SIG-M5 (cell line): Measurements from ENCODE around the gene KLHL13.
"Not testable (repeated sequence)": the region's sequence is repeated elsewhere in the genome, so short reads cannot be mapped to it uniquely, and the experiment has no call there.

ENCODE experiments used
- DNase-seq: peaks from one replicate; lab custom pipeline; 2025; lab: John Stamatoyannopoulos, UW

The KLHL13 gene

DNA sequence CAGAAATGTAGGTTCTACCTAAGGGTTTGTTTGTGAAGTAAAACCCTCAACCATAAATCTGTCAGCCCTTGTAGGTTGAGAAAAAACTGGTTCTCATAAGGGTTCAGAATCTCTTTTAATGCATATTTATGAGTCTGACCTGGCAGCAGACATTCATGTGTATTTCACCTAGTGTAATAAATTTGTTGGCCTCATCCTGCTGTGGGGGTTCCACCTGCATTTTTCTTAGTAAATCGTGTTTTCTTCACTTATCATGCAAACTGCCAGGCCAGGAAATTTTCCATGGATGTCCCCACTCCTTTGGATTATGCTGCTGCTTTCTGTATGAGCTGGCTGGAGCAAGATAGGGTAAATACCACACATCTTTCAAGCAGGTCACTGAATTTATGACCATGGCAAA, 42.4 kb downstream of the KLHL13 start:
- no peak for DNase-seq

- DNase-seq = no peak
Measured at GRCh38 chrX:118066867-118067515, 49.6 kb downstream of the KLHL13 start.

DNA sequence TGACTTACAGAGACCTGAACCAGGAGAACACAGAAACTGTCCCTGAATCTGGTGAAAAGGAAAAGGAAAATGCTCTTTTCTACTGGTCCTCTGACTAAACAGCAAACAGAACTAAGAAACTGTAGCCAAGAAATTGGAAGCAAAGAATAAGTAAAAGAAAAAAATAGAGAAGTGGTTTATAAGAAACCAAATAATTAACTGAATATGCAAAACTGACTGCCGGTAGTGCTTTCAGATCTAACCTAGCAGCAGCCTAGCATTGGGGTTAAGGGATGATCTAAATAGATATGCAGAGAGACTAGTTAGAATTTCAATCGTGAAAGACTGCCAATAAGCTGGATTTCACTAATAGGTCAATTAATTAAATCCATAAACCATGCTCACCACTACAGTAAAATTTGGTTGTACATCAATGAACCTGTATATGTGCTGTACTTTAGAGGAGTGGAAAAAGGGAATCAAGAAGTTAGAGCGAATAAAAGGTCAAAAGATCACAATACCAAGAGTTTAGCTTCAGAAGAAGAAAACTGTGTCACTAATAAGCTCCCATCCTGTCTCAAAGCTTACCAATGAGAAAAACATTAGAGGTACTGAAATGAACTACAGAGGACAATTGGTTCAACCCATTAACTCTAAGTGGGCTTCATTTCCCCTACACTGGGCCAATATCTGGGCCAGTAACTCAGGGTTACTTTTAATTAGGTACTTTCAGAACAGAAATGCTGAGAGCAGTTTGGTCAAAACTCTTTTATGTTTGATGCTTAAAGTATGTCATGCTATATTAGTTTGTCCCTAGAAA, 53.6 kb downstream of the KLHL13 start:
- DNase-seq = no peak

DNA sequence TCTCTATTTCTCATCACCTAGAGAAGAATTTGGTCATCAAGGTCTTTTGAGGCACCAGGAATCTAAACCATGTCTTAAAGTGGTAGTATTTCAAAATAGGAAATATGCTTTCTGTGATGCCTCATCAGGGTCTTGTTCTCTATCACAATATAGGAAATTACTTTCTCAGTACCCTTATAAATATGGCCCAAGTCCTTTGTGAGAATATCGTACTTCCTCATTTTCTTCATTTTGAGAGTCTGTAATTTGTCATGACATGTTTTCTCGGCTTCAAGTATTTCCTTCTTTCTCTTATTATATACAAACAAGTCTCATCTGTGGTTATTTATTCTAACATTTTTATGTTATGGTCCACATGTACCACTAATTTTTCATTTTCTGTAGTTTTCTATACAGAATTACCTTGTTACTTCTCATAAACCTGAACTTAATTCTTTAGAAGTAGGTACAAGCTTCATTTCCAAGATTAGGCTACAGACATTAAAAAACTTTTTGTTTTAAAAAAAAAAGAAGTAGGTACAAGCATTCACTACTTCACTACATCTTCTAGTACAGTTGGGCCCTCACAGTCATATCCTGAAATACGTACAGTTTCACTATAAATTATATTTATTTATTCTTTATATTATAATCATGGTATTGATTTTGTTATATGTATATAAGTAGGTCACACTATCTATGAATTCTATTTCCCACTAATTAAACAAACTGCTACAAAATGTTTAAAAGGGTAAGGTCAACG, 54.4 kb downstream of the KLHL13 start:
- DNase-seq = no peak

- no peak for DNase-seq
Measured at GRCh38 chrX:118058924-118059323, 57.7 kb downstream of the KLHL13 start.

- no peak for DNase-seq
Measured at GRCh38 chrX:118056870-118057269, 59.7 kb downstream of the KLHL13 start.

DNA sequence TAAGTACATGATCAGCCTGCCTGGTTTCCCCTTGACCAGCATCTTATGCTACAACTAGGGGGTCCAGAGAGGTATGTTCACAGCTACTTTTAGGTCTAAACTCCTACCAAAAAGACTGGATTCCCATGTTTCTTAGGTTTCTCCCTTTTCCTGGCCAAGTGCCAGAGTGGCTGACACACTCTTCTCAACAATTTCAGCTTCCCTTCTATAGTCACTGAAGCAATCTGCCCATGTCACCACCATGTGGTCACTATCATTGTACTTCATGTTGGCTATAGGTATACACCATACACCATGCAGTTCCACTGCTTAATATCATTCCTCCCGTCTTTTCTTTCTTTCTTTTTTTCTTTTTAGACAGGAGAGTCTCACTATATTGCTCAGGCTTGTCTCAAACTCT, 66.9 kb downstream of the KLHL13 start:
- DNase-seq = no peak

DNA sequence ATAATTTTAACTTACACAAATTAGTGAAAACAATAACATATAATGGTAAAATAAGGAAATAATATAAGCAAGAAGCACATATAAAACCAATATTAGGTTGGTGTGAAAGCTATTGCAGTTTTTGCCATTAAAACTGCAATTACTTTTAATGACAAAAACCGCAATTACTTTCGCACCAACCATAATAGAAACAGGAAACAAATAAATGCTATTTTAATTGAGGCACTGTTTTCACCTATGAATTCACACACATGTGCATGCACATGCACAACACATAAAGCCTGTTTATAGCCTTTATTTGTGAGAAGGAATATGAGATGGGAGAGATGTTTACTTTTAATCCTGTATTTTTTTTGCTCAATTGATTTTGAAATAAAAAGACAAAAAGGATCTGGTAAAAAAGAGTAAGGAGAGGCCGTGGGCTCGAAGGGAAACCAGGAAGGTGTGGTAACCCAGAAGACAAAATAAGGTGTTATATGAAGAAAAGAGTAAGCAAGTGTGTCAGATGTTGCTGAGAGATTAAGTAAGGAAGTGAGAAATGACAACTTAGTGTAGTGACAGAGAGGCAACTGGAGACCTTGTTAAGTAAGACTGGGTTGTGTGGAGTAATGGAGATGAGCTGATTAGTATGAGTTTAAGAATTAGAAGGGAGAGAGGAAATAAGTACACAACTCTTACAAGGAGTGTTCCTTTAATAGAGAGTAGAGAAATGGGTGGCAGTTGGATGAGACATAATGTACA, 69.0 kb downstream of the KLHL13 start:
- no peak for DNase-seq

GRCh38 chrX:118039591-118039990, 77.0 kb downstream of the KLHL13 start:
- DNase-seq = no peak

DNA sequence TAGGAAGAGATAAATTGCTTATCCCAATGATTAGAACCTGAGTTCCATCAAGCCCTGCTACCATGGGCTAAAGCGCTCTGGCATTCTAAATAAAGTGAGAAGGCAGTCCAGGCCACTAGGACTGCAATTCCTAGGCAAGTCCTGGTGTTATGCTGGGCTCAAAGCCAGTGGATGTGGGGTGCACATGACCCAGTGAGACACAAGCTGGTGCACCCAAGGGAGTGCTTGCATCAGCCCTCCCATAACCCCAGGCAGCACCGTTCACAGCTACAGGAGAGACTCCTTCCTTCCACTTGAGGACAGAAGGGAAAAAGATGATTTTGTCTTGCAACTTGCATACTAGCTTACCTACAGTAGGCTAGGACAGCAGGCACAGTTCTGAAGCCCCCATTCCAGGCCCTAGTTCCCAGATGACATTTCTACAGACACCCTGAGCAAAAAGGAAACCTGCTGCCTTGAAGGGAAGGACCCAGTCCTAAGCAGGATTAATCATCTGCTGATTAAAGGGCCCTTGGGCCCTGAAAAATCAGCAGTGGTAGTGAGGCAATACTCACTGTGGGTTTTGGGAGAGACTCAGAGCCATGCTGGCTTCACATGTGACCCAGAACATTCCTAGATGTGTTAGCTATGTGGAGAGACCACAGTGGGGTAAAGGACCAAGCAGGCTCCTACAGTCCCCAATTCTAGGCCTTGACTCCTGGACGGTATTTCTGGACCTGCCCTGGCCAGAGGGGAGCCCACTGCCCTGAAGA, 77.8 kb downstream of the KLHL13 start:
- DNase-seq = no peak

- no peak for DNase-seq
Measured at GRCh38 chrX:118026631-118027030, 90.0 kb downstream of the KLHL13 start.

DNA sequence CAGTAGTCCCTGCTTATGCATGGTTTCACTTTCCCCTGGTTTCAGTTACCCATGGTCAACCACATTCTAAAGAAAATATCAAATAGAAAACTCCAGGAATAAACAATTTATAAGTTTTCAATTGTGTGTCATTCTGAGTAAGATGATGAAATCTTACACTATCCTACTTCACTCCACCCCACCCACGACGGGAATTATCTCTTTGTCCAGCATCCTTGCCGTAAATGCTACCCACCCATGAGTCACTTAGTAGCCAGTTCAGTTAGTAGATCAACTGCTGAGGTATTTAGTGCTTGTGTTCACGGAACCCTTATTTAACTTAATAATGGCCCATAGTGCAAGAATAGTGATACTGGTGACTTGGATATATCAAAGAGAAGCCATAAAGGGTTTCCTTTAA, 91.4 kb downstream of the KLHL13 start:
- no peak for DNase-seq

- no peak for DNase-seq
Measured at GRCh38 chrX:118024482-118024881, 92.1 kb downstream of the KLHL13 start.

- DNase-seq = no peak
Measured at GRCh38 chrX:118022753-118023152, 93.9 kb downstream of the KLHL13 start.

DNA sequence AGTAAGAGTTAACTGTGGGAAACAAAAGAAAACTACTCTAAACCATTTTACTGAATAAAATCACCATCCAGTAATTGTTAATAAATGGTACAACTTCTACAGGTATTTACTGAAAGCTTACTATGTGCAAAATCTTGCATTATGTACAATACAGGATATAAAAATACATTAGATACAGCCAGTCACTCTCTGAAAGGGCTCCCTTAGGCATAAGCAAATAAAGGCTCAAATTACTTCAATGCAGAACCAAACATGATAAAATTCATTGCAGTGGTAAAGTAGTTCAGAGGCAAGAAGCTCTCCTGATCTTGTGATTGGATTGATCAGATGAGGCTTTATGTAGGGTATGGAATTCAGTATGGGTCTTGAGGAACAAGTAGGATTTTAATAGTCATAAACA, 100.2 kb downstream of the KLHL13 start:
- DNase-seq = no peak

DNA sequence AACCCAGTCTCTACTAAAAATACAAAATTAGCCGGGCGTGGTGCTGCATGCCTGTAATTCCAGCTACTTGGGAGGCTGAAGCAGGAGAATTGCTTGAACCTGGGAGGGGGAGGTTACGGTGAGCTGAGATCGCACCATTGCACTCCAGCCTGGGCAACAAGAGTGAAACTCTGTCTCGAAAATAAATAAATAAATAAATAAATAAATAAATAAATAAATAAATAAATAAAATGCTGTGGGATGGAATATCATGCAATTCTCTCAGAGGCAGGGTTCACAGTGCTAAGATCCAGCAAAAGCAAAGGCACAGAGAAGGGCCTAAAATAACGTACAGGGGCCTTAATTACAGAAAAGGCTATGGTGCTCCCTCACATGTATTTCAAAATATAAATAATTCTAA, 114.2 kb downstream of the KLHL13 start:
- DNase-seq = not testable (repeated sequence)

DNA sequence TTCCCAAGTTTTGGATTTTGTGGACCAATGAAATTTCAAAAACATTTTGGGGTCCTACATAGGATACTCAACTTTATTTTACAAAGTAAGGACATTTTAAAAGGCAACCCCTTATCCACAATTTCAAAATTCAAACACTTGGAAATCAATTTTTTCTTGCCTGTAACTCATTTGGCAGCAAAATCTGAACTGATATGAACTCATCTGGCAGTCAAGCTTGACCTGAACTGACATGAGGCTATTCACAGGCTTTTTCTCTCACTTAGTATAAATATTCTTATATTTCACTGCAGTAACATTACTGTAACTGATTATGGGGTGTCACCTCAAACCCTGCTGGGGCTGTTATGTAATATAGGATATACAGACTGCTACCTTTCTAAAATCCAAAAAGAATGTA, 116.1 kb downstream of the KLHL13 start:
- DNase-seq = no peak

DNA sequence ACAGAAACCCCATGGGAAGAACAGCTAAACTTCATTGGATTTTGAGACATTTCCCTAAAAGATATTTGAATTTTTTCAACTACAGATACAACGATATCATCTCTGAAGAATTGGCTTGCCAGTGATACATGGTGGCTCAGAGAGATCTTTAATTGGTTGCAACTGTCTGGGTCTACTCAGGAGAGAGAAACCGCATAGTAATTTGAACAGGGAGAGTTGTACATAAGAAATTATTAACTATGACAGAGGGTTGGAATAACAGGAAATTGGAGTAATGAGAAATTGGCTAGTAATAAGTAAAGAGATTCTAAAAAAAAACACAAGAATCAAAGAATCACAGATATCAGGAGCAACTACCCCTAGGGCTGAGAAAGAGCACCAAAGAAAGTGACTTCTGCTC, 118.4 kb downstream of the KLHL13 start:
- DNase-seq = no peak

DNA sequence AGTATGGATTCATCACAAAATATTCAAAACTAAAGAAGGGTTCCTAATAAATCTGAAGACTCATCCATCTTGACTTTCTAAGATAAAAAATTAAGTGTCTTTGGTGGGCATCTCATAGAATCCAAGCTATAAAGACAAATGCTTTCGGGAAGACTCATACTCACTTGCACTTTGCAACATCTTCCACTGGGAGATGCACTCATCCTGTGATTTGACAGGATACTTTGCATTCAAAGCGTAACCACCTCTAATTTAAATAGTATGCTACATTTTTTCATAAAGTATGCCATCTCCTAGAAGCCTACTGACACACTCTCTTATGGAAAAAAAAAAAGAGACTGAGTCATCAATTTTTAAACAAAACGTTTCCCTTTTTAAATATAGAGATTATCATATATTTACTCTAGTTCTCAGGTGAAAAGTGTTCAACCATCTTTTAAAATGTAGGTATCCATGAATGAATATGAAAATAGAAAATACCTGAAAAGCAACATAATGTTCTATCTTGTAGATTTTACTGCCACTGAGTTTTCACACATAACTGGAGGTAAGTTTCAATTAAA, 119.6 kb downstream of the KLHL13 start:
- no peak for DNase-seq

DNA sequence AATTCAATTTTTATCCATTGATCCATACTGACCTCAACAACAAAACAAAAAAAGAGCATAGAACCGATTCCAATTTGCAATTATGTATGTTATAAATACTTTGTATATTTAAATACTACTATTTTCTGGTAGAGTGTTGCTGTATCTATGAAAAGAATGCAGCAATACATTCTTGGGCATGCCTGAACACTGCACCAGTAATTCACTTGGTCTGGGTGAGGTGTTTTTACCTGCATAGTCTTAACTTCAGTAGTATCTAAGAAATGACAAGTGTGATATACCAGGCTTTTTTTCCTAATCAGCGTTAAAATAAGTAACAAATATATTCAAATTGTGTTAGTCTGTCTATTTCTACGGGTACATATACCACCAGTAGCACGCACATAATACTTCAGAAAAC, 120.2 kb downstream of the KLHL13 start:
- DNase-seq = no peak

DNA sequence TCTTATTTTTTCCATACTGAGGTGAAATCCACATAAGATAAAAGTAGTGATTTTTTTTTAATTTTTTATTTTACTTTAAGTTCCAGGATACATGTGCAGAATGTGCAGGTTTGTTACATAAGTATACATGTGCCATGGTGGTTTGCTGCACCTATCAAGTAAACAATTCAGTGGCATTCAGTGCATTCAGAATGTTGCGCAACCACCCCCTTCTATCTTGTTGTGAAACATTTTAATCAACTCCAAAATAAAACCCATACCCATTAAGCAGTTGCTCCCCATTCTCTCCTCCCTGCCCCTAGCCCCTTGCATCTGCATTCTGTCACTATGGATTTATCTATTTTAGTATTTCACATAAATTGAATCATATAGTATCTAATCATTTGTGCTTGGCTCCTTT, 121.2 kb downstream of the KLHL13 start:
- DNase-seq = no peak
